Measurements from ENCODE around the gene AMHR2. TPM values are rescaled to one million over a fixed set of nuclear protein-coding genes. Genes with fewer than 3 reads are reported as not detected.
"Not testable (repeated sequence)": the region's sequence is repeated elsewhere in the genome, so short reads cannot be mapped to it uniquely, and the experiment has no call there.

Gene AMHR2
- total RNA-seq, 1 donor from 2014 or later, result 0.46 TPM

DNA sequence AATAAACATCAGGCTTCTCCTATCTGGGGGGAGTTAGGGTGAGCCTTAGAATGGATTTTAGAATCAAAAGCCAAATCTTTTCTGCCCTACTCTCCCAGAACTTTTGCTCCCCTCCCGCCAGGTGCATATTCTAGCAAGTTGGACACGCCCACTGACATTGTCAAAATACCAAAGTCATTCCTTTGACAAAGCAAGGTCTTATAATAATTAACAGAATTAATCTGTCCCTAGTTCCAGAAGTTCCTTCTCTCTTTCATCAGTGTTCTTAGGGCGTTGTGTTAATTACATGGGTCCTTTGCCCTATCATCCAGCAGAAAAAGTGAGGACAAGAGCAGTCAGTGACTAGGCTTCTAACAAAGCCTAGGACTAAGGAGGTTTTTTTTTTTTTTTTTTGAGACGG is 20.3 kb downstream of the AMHR2 start:
- H3K4me1 ChIP-seq, result peaks cover 31% of the 10 kb centered on the region
- no peak overlapping the region for H3K4me3 ChIP-seq
- peaks cover 48% of the 10 kb centered on the region for H3K36me3 ChIP-seq
- TF ChIP-seq, protein P1, sequence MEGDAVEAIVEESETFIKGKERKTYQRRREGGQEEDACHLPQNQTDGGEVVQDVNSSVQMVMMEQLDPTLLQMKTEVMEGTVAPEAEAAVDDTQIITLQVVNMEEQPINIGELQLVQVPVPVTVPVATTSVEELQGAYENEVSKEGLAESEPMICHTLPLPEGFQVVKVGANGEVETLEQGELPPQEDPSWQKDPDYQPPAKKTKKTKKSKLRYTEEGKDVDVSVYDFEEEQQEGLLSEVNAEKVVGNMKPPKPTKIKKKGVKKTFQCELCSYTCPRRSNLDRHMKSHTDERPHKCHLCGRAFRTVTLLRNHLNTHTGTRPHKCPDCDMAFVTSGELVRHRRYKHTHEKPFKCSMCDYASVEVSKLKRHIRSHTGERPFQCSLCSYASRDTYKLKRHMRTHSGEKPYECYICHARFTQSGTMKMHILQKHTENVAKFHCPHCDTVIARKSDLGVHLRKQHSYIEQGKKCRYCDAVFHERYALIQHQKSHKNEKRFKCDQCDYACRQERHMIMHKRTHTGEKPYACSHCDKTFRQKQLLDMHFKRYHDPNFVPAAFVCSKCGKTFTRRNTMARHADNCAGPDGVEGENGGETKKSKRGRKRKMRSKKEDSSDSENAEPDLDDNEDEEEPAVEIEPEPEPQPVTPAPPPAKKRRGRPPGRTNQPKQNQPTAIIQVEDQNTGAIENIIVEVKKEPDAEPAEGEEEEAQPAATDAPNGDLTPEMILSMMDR (IDR thresholded peaks at IDR 0.05), result no peak
- DNase-seq, result no peak
- no peak for ATAC-seq
- intact Hi-C loops (cut with DNase I), result no loop called here
- H3K9me3 ChIP-seq, result no peaks in the 10 kb centered on the region
- H3K27ac ChIP-seq, result no peak overlapping the region
- no peaks in the 10 kb centered on the region for H3K27me3 ChIP-seq

DNA sequence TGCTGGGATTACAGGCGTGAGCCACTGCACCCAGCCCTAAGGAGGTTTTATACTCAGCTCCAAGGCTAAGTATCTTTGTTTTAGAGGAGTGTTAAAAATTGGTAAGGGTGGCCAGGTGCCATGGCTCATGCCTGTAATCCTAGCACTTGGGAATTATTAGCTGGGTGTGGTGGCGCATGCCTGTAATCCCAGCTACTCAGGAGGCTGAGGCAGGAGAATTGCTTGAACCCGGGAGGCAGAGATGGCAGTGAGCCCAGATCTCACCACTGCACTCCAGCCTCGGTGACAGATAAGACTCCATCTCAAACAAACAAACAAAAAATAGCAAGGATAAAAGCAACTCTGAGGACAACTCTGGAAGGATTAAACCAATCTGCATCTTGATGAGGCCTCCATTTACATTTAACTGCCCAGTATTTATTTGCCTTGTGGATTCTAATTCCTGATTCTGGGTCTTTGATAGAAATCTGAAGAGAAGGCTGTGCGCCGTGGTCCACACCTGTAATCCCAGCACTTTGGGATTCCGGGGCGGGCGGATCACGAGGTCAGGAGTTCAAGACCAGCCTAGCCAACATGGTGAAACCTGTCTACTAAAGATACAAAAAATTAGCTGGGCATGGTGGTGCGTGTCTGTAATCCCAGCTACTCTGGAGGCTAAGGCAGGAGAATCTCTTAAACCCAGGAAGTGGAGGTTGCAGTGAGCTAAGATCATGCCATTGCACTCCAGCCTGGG is 21.1 kb downstream of the AMHR2 start:
- H3K27me3 ChIP-seq; intact Hi-C loops (cut with DNase I); ATAC-seq; H3K4me3 ChIP-seq; DNase-seq; H3K9me3 ChIP-seq; H3K27ac ChIP-seq: not testable (repeated sequence)
- Histone ChIP-seq H3K4me1 (peaks cover 31% of the 10 kb centered on the region), H3K36me3 (peaks cover 48% of the 10 kb centered on the region)

DNA sequence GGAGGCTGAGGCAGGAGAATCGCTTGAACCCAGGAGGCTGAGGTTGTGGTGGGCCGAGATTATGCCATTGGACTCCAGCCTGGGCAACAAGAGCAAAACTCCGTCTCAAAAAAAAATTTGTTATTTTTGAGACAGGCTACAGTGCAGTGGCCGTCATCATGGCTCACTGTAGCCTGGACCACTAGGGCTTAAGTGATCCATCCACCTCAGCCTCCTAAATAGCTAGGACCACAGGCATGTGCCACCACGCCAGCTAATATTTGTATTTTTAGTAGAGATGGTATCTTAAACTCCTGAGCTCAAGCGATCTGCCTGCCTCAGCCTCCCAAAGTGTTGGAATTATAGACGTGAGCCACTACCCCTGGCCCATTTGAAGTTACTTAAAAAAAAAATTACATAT is 27.3 kb downstream of the AMHR2 start:
- intact Hi-C loops (cut with DNase I), result no loop called here
- ATAC-seq, result no peak
- DNase-seq, result no peak
- Histone ChIP-seq H3K27ac (no peak overlapping the region), H3K4me1 (peaks cover 31% of the 10 kb centered on the region), H3K4me3 (no peak overlapping the region), H3K9me3 (no peaks in the 10 kb centered on the region), H3K36me3 (peaks cover 42% of the 10 kb centered on the region), H3K27me3 (no peaks in the 10 kb centered on the region)
- TF ChIP-seq, protein P1 (IDR thresholded peaks at IDR 0.05), result no peak

DNA sequence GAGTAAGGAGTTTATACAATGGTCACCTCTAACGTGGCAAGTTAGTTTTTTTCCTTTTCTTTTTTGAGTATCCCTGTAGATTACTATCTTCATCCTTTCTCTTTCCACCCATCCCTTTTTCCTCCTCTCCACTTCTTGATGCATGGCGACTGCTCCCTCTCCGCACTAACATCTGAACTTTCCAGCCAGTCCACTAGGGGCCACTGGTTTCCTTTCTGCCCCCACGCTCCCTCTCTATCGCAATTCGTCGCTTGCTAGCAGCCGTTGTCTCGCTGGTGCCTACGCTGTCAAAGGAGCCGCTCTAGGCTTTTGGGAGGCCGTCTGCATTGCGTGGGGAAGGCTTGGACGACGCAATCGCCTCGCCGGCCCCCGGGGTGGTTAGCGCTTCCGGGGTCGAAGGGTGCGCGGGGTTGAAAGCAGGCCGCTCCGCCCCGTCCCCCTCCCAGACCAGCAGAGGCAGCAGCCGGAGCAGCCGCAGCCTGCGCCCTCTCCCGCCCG is 28.1 kb downstream of the AMHR2 start, which contains the start of gene PCBP2:
Gene PCBP2, plus strand, starts transcription at position 442 of the 498 bp plus-strand sequence. CDS start 2,699 bp downstream, outside the sequence.
- Histone ChIP-seq H3K27ac (peak within 1 kb of the TSS; percentile 91), H3K4me3 (peak within 1 kb of the TSS; percentile 70), H3K27me3 (no peaks in the 10 kb centered on the region), H3K4me1 (peaks cover 34% of the 10 kb centered on the region), H3K36me3 (peaks cover 42% of the 10 kb centered on the region), H3K9me3 (no peaks in the 10 kb centered on the region)
- ATAC-seq (peak; percentile 96), DNase-seq (peak; percentile 99)
- intact Hi-C loops (cut with DNase I), result no loop called here
- TF ChIP-seq, protein P1 (IDR thresholded peaks at IDR 0.05), result peak; percentile 87

DNA sequence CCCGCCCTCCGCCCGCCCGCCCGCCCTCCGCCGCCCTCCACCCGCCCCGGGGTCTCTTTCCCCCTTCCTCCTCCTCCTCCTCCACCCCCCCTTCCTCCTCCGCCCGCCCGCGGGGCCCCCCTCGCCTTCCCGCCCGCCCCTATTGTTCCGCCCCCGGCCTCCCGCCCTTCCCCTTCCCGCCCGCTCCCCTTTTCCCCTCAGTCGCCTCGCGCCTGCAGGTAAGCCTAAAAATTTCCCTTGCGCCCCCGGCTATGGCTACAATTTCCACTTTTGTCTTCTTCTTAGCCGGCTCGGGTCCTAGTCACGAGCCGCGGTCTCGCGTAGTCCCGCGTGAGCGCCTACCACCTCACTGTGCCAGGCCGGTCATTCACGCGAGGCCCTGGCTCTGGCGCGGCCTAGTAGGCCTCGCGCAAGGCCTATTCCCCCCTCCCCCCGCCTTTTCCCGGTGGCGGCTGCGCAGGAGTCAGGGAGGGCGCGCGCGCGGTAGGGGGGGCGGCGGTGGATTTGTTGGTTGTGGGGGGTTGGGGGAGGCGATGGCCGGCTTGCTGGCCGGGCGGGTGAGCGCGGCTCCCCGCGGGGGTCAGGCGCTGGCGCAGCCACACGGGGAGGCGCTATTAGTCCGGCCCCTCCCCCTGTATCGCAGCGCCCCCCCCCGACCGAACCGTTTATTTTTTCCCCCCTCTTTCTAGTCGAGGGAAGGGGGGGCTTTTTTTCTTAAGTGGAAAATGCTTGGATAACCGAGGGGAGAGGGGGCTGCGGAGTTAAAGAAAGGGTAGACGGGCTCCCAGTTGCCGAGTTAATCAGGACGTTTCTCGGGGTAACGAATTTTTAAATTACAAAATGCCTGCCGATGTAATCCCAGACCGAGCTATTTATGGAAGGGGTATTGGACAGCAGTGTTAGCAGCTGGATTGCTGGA is 28.8 kb downstream of the AMHR2 start:
- Histone ChIP-seq H3K27me3 (no peaks in the 10 kb centered on the region), H3K27ac (peak overlapping the region; percentile 91), H3K4me1 (peaks cover 34% of the 10 kb centered on the region), H3K36me3 (peaks cover 46% of the 10 kb centered on the region), H3K4me3 (peak overlapping the region; percentile 70), H3K9me3 (no peaks in the 10 kb centered on the region)
- DNase-seq (peak; percentile 93), ATAC-seq (peak; percentile 84)
- TF ChIP-seq, protein P1 (IDR thresholded peaks at IDR 0.05), result peak; percentile 39
- intact Hi-C loops (cut with DNase I), result no loop called here
